GM12878 (cell line): ENCODE results near the gene LIX1. TPM values are rescaled to one million over a fixed set of nuclear protein-coding genes. Genes with fewer than 3 reads are reported as not detected.

Experiments
- ATAC-seq: fragments of 200-7000 bp; cut with Tn5 transposase; 3 replicates; pipeline ENCODE4 v1.9.1; 2020; ENCODE audit warnings: mild to moderate bottlenecking, moderate library complexity
- BruUV-seq: library from RNA; stranded (reverse); fragments of 400-500 nt; replicated peaks from 2 replicates; lab custom pipeline; 2021; lab: Mats Ljungman, UMichigan
- CTCF ChIA-PET: fragments of 300-600 bp; sonication (Branson Sonifier 250); formaldehyde crosslinking; extraction: SDS; loops from one replicate; lab custom pipeline; 2021; ENCODE audit warnings: inconsistent platforms; lab: Yijun Ruan, JAX
- POLR2A ChIA-PET: fragments of 350-600 bp; formaldehyde crosslinking; extraction: SDS; loops from one replicate; lab custom pipeline; 2021; ENCODE audit warnings: inconsistent platforms; lab: Charles Lee
- RAD21 ChIA-PET: fragments of 300-600 bp; sonication (Branson Sonifier 250); formaldehyde crosslinking; loops from one replicate; lab custom pipeline; 2023; ENCODE audit warnings: antibody characterized with exemption; ENCODE audit not compliant: unreplicated experiment; lab: Charles Lee
- SMC1A ChIA-PET: fragments of 300-600 bp; sonication (Branson Sonifier 250); formaldehyde crosslinking; loops from one replicate; lab custom pipeline; 2023; ENCODE audit not compliant: unreplicated experiment, uncharacterized antibody; lab: Charles Lee
- DNase-seq: peaks from one replicate; pipeline ENCODE4 v3.0.0-alpha.2; 2011; ENCODE audit warnings: low read depth, low spot score
- FAIRE-seq: peaks from 3 replicates; lab custom pipeline; 2011; peaks lifted over from hg19 to GRCh38; lab: Jason Lieb, UNC
- H2AFZ ChIP-seq: 2 replicates; pipeline ENCODE4 v1.6.0; 2011; ENCODE audit warnings: low read depth, low read length, control low read depth; ENCODE audit not compliant: control insufficient read depth
- H3K27ac ChIP-seq: 2 replicates; pipeline ENCODE4 v1.5.1; 2011; ENCODE audit warnings: control low read depth; ENCODE audit not compliant: control insufficient read depth, insufficient read depth
- H3K27me3 ChIP-seq, 2 experiments: replicated peaks in 1 of 2; 2 replicates each; pipeline versions ENCODE4 v1.6.0 to v1.6.1; 2011; ENCODE audit warnings: low read length in 1 of 2; ENCODE audit not compliant: control insufficient read depth in 2 of 2, insufficient read depth in 2 of 2
- H3K36me3 ChIP-seq, 2 experiments: 2 replicates each; pipeline ENCODE4 v1.5.1; 2011; ENCODE audit warnings: low read length in 1 of 2; ENCODE audit not compliant: control insufficient read depth in 2 of 2, insufficient read depth in 2 of 2
- H3K4me1 ChIP-seq: 2 replicates; pipeline ENCODE4 v1.6.1; 2011; ENCODE audit warnings: mild to moderate bottlenecking, low read length, moderate library complexity, mixed read lengths; ENCODE audit not compliant: control insufficient read depth, insufficient read depth
- H3K4me2 ChIP-seq: 2 replicates; pipeline ENCODE4 v1.6.0; 2011; ENCODE audit warnings: control low read depth; ENCODE audit not compliant: control insufficient read depth, insufficient read depth
- H3K4me3 ChIP-seq: fragments of 200-600 bp; sonication (generic); 2 replicates; pipeline ENCODE4 v1.5.1; 2016
- H3K79me2 ChIP-seq: 2 replicates; pipeline ENCODE4 v1.6.0; 2011; ENCODE audit warnings: low read length; ENCODE audit not compliant: control insufficient read depth, insufficient read depth
- H3K9ac ChIP-seq: 2 replicates; pipeline ENCODE4 v1.8.0; 2011; ENCODE audit warnings: low read length, control low read depth, mixed read lengths; ENCODE audit not compliant: control insufficient read depth, insufficient read depth
- H3K9me3 ChIP-seq: replicated peaks from 3 replicates; pipeline ENCODE4 v1.5.1; 2011; ENCODE audit warnings: mild to moderate bottlenecking, low read length; ENCODE audit not compliant: control insufficient read depth, insufficient read depth
- H4K20me1 ChIP-seq: 2 replicates; pipeline ENCODE4 v1.6.0; 2011; ENCODE audit not compliant: control insufficient read depth, insufficient read depth
- ASH2L ChIP-seq: fragments of 300-600, 200-600 bp; sonication (generic); IDR thresholded peaks from 2 replicates; pipeline ENCODE4 v1.6.1; 2017; ENCODE audit warnings: low read depth, mild to moderate bottlenecking, borderline replicate concordance
- CEBPB ChIP-seq, 2 experiments: fragments of 150-350 bp in 1 of 2; IDR thresholded peaks; 2 replicates each; pipeline ENCODE4 v1.6.1; 2012 to 2014; ENCODE audit warnings: low read depth in 2 of 2, low read length in 2 of 2, borderline replicate concordance in 1 of 2, inconsistent platforms in 1 of 2
- CREM ChIP-seq: IDR thresholded peaks from 2 replicates; pipeline ENCODE4 v1.6.1; 2014; ENCODE audit warnings: antibody characterized with exemption, low read depth
- DPF2 ChIP-seq: fragments of 450-650 bp; IDR thresholded peaks from 2 replicates; pipeline ENCODE4 v1.6.1; 2017; ENCODE audit warnings: mild to moderate bottlenecking
- IKZF2 ChIP-seq, 2 experiments: fragments of 450-650 bp; IDR thresholded peaks; 2 replicates each; pipeline ENCODE4 v1.6.1; 2017; ENCODE audit warnings: mild to moderate bottlenecking in 2 of 2, moderate library complexity in 2 of 2
- MTA3 ChIP-seq: IDR thresholded peaks from 2 replicates; pipeline ENCODE4 v1.6.1; 2012; ENCODE audit warnings: low read length, inconsistent platforms, borderline replicate concordance
- MXI1 ChIP-seq: fragments of 150-350 bp; IDR thresholded peaks from 2 replicates; pipeline ENCODE4 v1.6.1; 2011; ENCODE audit warnings: low read depth, mild to moderate bottlenecking, inconsistent platforms, low read length, improper control_type of control experiment
- PAX8 ChIP-seq: fragments of 450-650 bp; IDR thresholded peaks from 2 replicates; pipeline ENCODE4 v1.6.1; 2017; ENCODE audit warnings: mild to moderate bottlenecking, moderate library complexity
- SIN3A ChIP-seq: IDR thresholded peaks from 2 replicates; pipeline ENCODE4 v1.6.1; 2012; ENCODE audit warnings: low read depth, low read length, improper control_type of control experiment
- SP1 ChIP-seq: IDR thresholded peaks from one replicate; pipeline ENCODE4 v1.6.1; 2011; ENCODE audit warnings: low read depth, low read length
- SREBF2 ChIP-seq: IDR thresholded peaks from 2 replicates; pipeline ENCODE4 v1.6.1; 2012; ENCODE audit warnings: mild to moderate bottlenecking, low read length
- YBX1 ChIP-seq: fragments of 450-650 bp; IDR thresholded peaks from 2 replicates; pipeline ENCODE4 v1.6.1; 2016; ENCODE audit warnings: antibody characterized with exemption
- ZNF207 ChIP-seq: fragments of 450-650 bp; IDR thresholded peaks from 2 replicates; pipeline ENCODE4 v1.6.1; 2014; ENCODE audit warnings: antibody characterized with exemption, mild to moderate bottlenecking, borderline replicate concordance
- ZNF217 ChIP-seq: fragments of 450-650 bp; IDR thresholded peaks from 2 replicates; pipeline ENCODE4 v1.6.1; 2017; ENCODE audit warnings: antibody characterized with exemption, mild to moderate bottlenecking
- ZNF384 ChIP-seq: IDR thresholded peaks from 2 replicates; pipeline ENCODE4 v1.6.1; 2012; ENCODE audit warnings: low read depth, mild to moderate bottlenecking, low read length, improper control_type of control experiment, borderline replicate concordance
- ZNF592 ChIP-seq: fragments of 450-650 bp; IDR thresholded peaks from 2 replicates; pipeline ENCODE4 v1.6.1; 2017; ENCODE audit warnings: mild to moderate bottlenecking, moderate library complexity
- WGBS: methylation state at CpG from one replicate; pipeline ENCODE4 v1.1.6; 2016; ENCODE audit warnings: low lambda C conversion rate; ENCODE audit not compliant: insufficient replicate concordance, insufficient coverage; ENCODE audit errors: missing lambda C conversion rate; 5-methylcytosine and 5-hydroxymethylcytosine counted together
- in situ Hi-C: fragments of 300-500 bp; cut with MboI; formaldehyde crosslinking; loops from 9 replicates; pipeline ENCODE4 v1.14.3; 2018; ENCODE audit warnings: mixed read lengths
- intact Hi-C: fragments of 100-400 bp; cut with micrococcal nuclease; formaldehyde crosslinking; loops from one replicate; pipeline ENCODE4 v1.14.2; 2022; ENCODE audit not compliant: unreplicated experiment
- polyA plus RNA-seq, 11 experiments: library from polyadenylated mRNA; depleted of rRNA in 4 of 11; unstranded in 6 of 11; stranded (reverse) in 5 of 11; fragments of >200 nt; fragmentation: Nextera tagmentation in 4 of 11; fragmentation: Illumina TruSeq in 1 of 11; extraction: Ambion mirVana in 4 of 11; extraction: Trizol in 1 of 11; gene quantifications; 1 replicate in 1 of 11; 2 replicates in 10 of 11; pipeline versions ENCODE4 v1.2.1 to v1.2.3, GENCODE V29; 2011 to 2016; ENCODE audit warnings: inconsistent platforms in 2 of 11, missing spikeins in 2 of 11, low read depth in 1 of 11
- total RNA-seq, 4 experiments: library from RNA; depleted of rRNA in 3 of 4; stranded (reverse); fragments of >200 nt in 3 of 4; fragmentation: Illumina TruSeq in 1 of 4; extraction: Trizol in 1 of 4; gene quantifications; 2 replicates each; pipeline versions ENCODE4 v1.2.1 to v1.2.3, GENCODE V29; 2013 to 2021

The LIX1 gene
- total and polyA plus RNA-seq, 10 of the 15 experiments (the other 5 are each of a cell fraction or from before 2014, with no cell fraction given): 0.02 to 0.07 (median 0.04) TPM; not detected in 5

- Histone ChIP-seq H3K4me1 (peaks cover 6% of the 10 kb centered on the region; the same call in 1 of the 2 replicates), H2AFZ (no peak overlapping the region), H4K20me1 (no peaks in the 10 kb centered on the region), H3K4me3 (no peak overlapping the region), H3K27me3 (no peaks in the 10 kb centered on the region), H3K79me2 (no peaks in the 10 kb centered on the region), H3K4me2 (no peak overlapping the region), H3K9me3 (no peaks in the 10 kb centered on the region), H3K27ac (no peak overlapping the region), H3K9ac (no peak overlapping the region), H3K36me3 (peaks cover 0 to 15% of the 10 kb centered on the region in 2 experiments)
- in situ Hi-C loops (no loop called here), intact Hi-C loops (no loop called here)
- ChIA-PET SMC1A (interaction anchor here (1.0 kb wide), 1 partner anchor 9 kb away, joined by 3 read pairs; no protein-coding TSS in a partner anchor), POLR2A (no interaction called here), CTCF (no interaction called here), RAD21 (no interaction called here)
- no peak for TF ChIP-seq ZNF592
- no peak for TF ChIP-seq ASH2L
- TF ChIP-seq MTA3: no peak
- TF ChIP-seq DPF2: no peak
- TF ChIP-seq CREM: no peak
- TF ChIP-seq YBX1: no peak
- TF ChIP-seq SP1: no peak
- no peak for TF ChIP-seq CEBPB (IDR thresholded peaks at IDR 0.05; ENCODE audit: borderline replicate concordance in 1 of 2, low read depth in 2 of 2, low read length in 2 of 2)
- no peak for TF ChIP-seq MXI1
- TF ChIP-seq SIN3A: no peak
- TF ChIP-seq IKZF2 (IDR thresholded peaks at IDR 0.05): no peak
- TF ChIP-seq ZNF217: no peak
- no peak for TF ChIP-seq ZNF384
- no peak for TF ChIP-seq PAX8
- no peak for TF ChIP-seq ZNF207
- no peak for TF ChIP-seq SREBF2
- FAIRE-seq: peak; percentile 23
- DNase-seq: no peak
- WGBS: 85% methylated on average over 3 of the region's 3 CpGs
- no peak for ATAC-seq
- no TSS peak for BruUV-seq
Measured at GRCh38 chr5:97171703-97172102, 29.3 kb upstream of the LIX1 start.
